SK-MEL-5 (cell line): ENCODE results near the gene RPL14. TPM values are rescaled to one million over a fixed set of nuclear protein-coding genes. Genes with fewer than 3 reads are reported as not detected.
A peak's percentile ranks its signal among the peaks of the same experiment; 100 is the strongest.
"Not testable (repeated sequence)": the region's sequence is repeated elsewhere in the genome, so short reads cannot be mapped to it uniquely, and the experiment has no call there.

Experiments
- DNase-seq: peaks from one replicate; pipeline ENCODE4 v3.0.0-alpha.2; 2016; ENCODE audit warnings: low read depth, low spot score
- in situ Hi-C: cut with HindIII; loops from 2 replicates; pipeline ENCODE4 v1.10.0; 2016; ENCODE audit warnings: low sequenced_read_pairs, high pct_unique_total_duplicates, low pct_unique_long_range_greater_than_20kb
- total RNA-seq: library from RNA; depleted of rRNA; stranded (reverse); fragments of >200 nt; shearing (Covaris generic); gene quantifications from 2 replicates; pipeline ENCODE4 v1.2.3, GENCODE V29; 2014

Gene RPL14
- total RNA-seq, 1 experiment from 2014 or later: 898 TPM

- in situ Hi-C loops: no loop called here
- DNase-seq: no peak
Observed at GRCh38 chr3:40456279-40456939, 730 bp upstream of the RPL14 start.

GRCh38 chr3:40458473-40458872 lies 1.3 kb downstream of the RPL14 start:
- DNase-seq: no peak
- in situ Hi-C loops: no loop called here

GRCh38 chr3:40460481-40460880 lies 3.3 kb downstream of the RPL14 start:
- in situ Hi-C loops, DNase-seq: not testable (repeated sequence)

GRCh38 chr3:40461161-40461560 lies 4.0 kb downstream of the RPL14 start:
- no peak for DNase-seq
- in situ Hi-C loops: no loop called here

- in situ Hi-C loops, DNase-seq: not testable (repeated sequence)
Observed at GRCh38 chr3:40462838-40463237, 5.7 kb downstream of the RPL14 start.

- in situ Hi-C loops: no loop called here
Observed at GRCh38 chr3:40463579-40463978, 6.4 kb downstream of the RPL14 start.

GRCh38 chr3:40464339-40465110 lies 7.4 kb downstream of the RPL14 start:
- in situ Hi-C loops: no loop called here
- no peak for DNase-seq

More at GRCh38 chr3:40463579-40463978, 6.4 kb downstream of the RPL14 start:
- no peak for DNase-seq

GRCh38 chr3:40465111-40465407 lies 7.9 kb downstream of the RPL14 start:
- in situ Hi-C loops: no loop called here

GRCh38 chr3:40465456-40465855 lies 8.3 kb downstream of the RPL14 start:
- in situ Hi-C loops: no loop called here
- DNase-seq: no peak

More at GRCh38 chr3:40465111-40465407, 7.9 kb downstream of the RPL14 start:
- DNase-seq: no peak

GRCh38 chr3:40468018-40468417 lies 10.9 kb downstream of the RPL14 start:
- DNase-seq: no peak
- in situ Hi-C loops: no loop called here

GRCh38 chr3:40470701-40471100 lies 13.6 kb downstream of the RPL14 start:
- in situ Hi-C loops: no loop called here
- DNase-seq: no peak

- peak; percentile 51 for DNase-seq
- in situ Hi-C loops: no loop called here
Observed at GRCh38 chr3:40476478-40477470, 19.6 kb downstream of the RPL14 start, which contains the start of gene ZNF619. ZNF619 (plus strand) TSS chr3:40477122; CDS start chr3:40477980, 858 bp downstream.

- in situ Hi-C loops: no loop called here
- DNase-seq: no peak
Observed at GRCh38 chr3:40477666-40478065, 20.5 kb downstream of the RPL14 start.

GRCh38 chr3:40487172-40487571 lies 30.0 kb downstream of the RPL14 start:
- in situ Hi-C loops: no loop called here

GRCh38 chr3:40490916-40491315 lies 33.8 kb downstream of the RPL14 start:
- no peak for DNase-seq
- in situ Hi-C loops: no loop called here

More at GRCh38 chr3:40487172-40487571, 30.0 kb downstream of the RPL14 start:
- no peak for DNase-seq

- in situ Hi-C loops: no loop called here
- no peak for DNase-seq
Observed at GRCh38 chr3:40494698-40495097, 37.6 kb downstream of the RPL14 start.

GRCh38 chr3:40497288-40497687 lies 40.1 kb downstream of the RPL14 start:
- in situ Hi-C loops: no loop called here
- DNase-seq: no peak

GRCh38 chr3:40499952-40500351 lies 42.8 kb downstream of the RPL14 start:
- in situ Hi-C loops: no loop called here

More at GRCh38 chr3:40499952-40500351, 42.8 kb downstream of the RPL14 start:
- no peak for DNase-seq
